Activated naive CD8-positive, alpha-beta T cell treated with anti-CD3 and anti-CD28 coated beads, Interleukin-2, amount 50 U/mL, for 24 hours (primary cell): ENCODE measurements around the gene SLC9A7.
A peak's percentile ranks its signal among the peaks of the same experiment; 100 is the strongest.
"Not testable (repeated sequence)": the region's sequence is repeated elsewhere in the genome, so short reads cannot be mapped to it uniquely, and the experiment has no call there.

ENCODE experiments used
- ATAC-seq: fragments of 150-1000 bp; cut with Tn5 transposase; one replicate; pipeline ENCODE4 v1.10.0; 2021
- DNase-seq: peaks from one replicate; pipeline ENCODE4 v3.0.0; 2021
- H3K27ac Mint-ChIP-seq: one replicate; pipeline ENCODE4 v1.8.0; 2021; ENCODE audit warnings: mild to moderate bottlenecking, mixed read lengths
- H3K27me3 Mint-ChIP-seq: one replicate; pipeline ENCODE4 v1.8.0; 2021; ENCODE audit warnings: mixed read lengths
- H3K36me3 Mint-ChIP-seq: one replicate; pipeline ENCODE4 v1.8.0; 2021; ENCODE audit warnings: low read depth, mixed read lengths
- H3K4me1 Mint-ChIP-seq: one replicate; pipeline ENCODE4 v1.8.0; 2021; ENCODE audit warnings: mixed read lengths
- H3K4me3 Mint-ChIP-seq: one replicate; pipeline ENCODE4 v1.8.0; 2021; ENCODE audit warnings: mild to moderate bottlenecking, moderate library complexity, mixed read lengths
- H3K9me3 Mint-ChIP-seq: one replicate; pipeline ENCODE4 v1.8.0; 2021; ENCODE audit warnings: mixed read lengths

SLC9A7 gene

GRCh38 chrX:46758956-46759644 is at the start of gene SLC9A7:
Gene SLC9A7, minus strand, starts transcription at chrX:46759118. Its CDS starts 89 bp downstream, at chrX:46759029.
- H3K27ac Mint-ChIP-seq = peak within 1 kb of the TSS; percentile 88
- H3K9me3 Mint-ChIP-seq = no peaks in the 10 kb centered on the region
- H3K4me3 Mint-ChIP-seq = peak within 1 kb of the TSS; percentile 91
- peak; percentile 82 for DNase-seq
- ATAC-seq = peak; percentile 85
- H3K36me3 Mint-ChIP-seq = no peaks in the 10 kb centered on the region
- peaks cover 32% of the 10 kb centered on the region for H3K4me1 Mint-ChIP-seq
- peaks cover 10% of the 10 kb centered on the region for H3K27me3 Mint-ChIP-seq

GRCh38 chrX:46805270-46805669 is 46.4 kb upstream of the SLC9A7 start:
- DNase-seq (no peak), ATAC-seq (no peak)
- Mint-ChIP-seq H3K4me1 (no peaks in the 10 kb centered on the region), H3K27me3 (peaks cover 3% of the 10 kb centered on the region), H3K9me3 (no peaks in the 10 kb centered on the region), H3K4me3 (no peak overlapping the region), H3K36me3 (no peaks in the 10 kb centered on the region), H3K27ac (no peak overlapping the region)

GRCh38 chrX:46803140-46803539 is 44.2 kb upstream of the SLC9A7 start:
- no peaks in the 10 kb centered on the region for H3K4me1 Mint-ChIP-seq
- peaks cover 3% of the 10 kb centered on the region for H3K27me3 Mint-ChIP-seq
- ATAC-seq (no peak), DNase-seq (no peak)
- no peaks in the 10 kb centered on the region for H3K36me3 Mint-ChIP-seq
- no peak overlapping the region for H3K4me3 Mint-ChIP-seq
- no peaks in the 10 kb centered on the region for H3K9me3 Mint-ChIP-seq
- no peak overlapping the region for H3K27ac Mint-ChIP-seq

GRCh38 chrX:46796574-46797191 is 37.8 kb upstream of the SLC9A7 start:
- H3K4me1 Mint-ChIP-seq = peaks cover 21% of the 10 kb centered on the region
- ATAC-seq = peak; percentile 71
- H3K27ac Mint-ChIP-seq = no peak overlapping the region
- DNase-seq = peak; percentile 74
- no peaks in the 10 kb centered on the region for H3K9me3 Mint-ChIP-seq
- no peak overlapping the region for H3K4me3 Mint-ChIP-seq
- H3K36me3 Mint-ChIP-seq = no peaks in the 10 kb centered on the region
- H3K27me3 Mint-ChIP-seq = peaks cover 3% of the 10 kb centered on the region

- Mint-ChIP-seq H3K27ac (peak overlapping the region; percentile 59), H3K9me3 (no peaks in the 10 kb centered on the region), H3K27me3 (no peaks in the 10 kb centered on the region), H3K4me3 (no peak overlapping the region), H3K36me3 (no peaks in the 10 kb centered on the region), H3K4me1 (peaks cover 21% of the 10 kb centered on the region)
- ATAC-seq (no peak), DNase-seq (no peak)
Measured at GRCh38 chrX:46793386-46794143, 34.6 kb upstream of the SLC9A7 start.

- Mint-ChIP-seq H3K4me3 (no peak overlapping the region), H3K4me1 (peaks cover 21% of the 10 kb centered on the region), H3K9me3 (no peaks in the 10 kb centered on the region), H3K27me3 (no peaks in the 10 kb centered on the region), H3K36me3 (no peaks in the 10 kb centered on the region), H3K27ac (peak overlapping the region; percentile 59)
- no peak for DNase-seq
- ATAC-seq = no peak
Measured at GRCh38 chrX:46792810-46793188, 33.9 kb upstream of the SLC9A7 start.

- H3K4me3 Mint-ChIP-seq = no peak overlapping the region
- no peaks in the 10 kb centered on the region for H3K36me3 Mint-ChIP-seq
- peaks cover 21% of the 10 kb centered on the region for H3K4me1 Mint-ChIP-seq
- no peaks in the 10 kb centered on the region for H3K9me3 Mint-ChIP-seq
- no peaks in the 10 kb centered on the region for H3K27me3 Mint-ChIP-seq
- ATAC-seq (peak; percentile 86), DNase-seq (no peak)
- H3K27ac Mint-ChIP-seq = peak overlapping the region; percentile 59
Measured at GRCh38 chrX:46791927-46792809, 33.2 kb upstream of the SLC9A7 start.

GRCh38 chrX:46788902-46789301 is 30.0 kb upstream of the SLC9A7 start:
- no peaks in the 10 kb centered on the region for H3K36me3 Mint-ChIP-seq
- H3K27me3 Mint-ChIP-seq = no peaks in the 10 kb centered on the region
- DNase-seq = no peak
- H3K27ac Mint-ChIP-seq = no peak overlapping the region
- no peak for ATAC-seq
- no peaks in the 10 kb centered on the region for H3K9me3 Mint-ChIP-seq
- peaks cover 21% of the 10 kb centered on the region for H3K4me1 Mint-ChIP-seq
- no peak overlapping the region for H3K4me3 Mint-ChIP-seq

- not testable (repeated sequence) for ATAC-seq, H3K4me1 Mint-ChIP-seq, H3K27ac Mint-ChIP-seq, H3K27me3 Mint-ChIP-seq, H3K9me3 Mint-ChIP-seq, DNase-seq, H3K4me3 Mint-ChIP-seq, H3K36me3 Mint-ChIP-seq
Measured at GRCh38 chrX:46784437-46784836, 25.5 kb upstream of the SLC9A7 start.

- Mint-ChIP-seq H3K36me3 (no peaks in the 10 kb centered on the region), H3K4me1 (peaks cover 13% of the 10 kb centered on the region), H3K9me3 (no peaks in the 10 kb centered on the region), H3K4me3 (no peak overlapping the region), H3K27me3 (no peaks in the 10 kb centered on the region), H3K27ac (no peak overlapping the region)
- DNase-seq (no peak), ATAC-seq (no peak)
Measured at GRCh38 chrX:46782034-46782433, 23.1 kb upstream of the SLC9A7 start.

GRCh38 chrX:46777971-46778810 is 19.3 kb upstream of the SLC9A7 start:
- ATAC-seq (no peak), DNase-seq (no peak)
- Mint-ChIP-seq H3K27ac (no peak overlapping the region), H3K4me1 (peaks cover 13% of the 10 kb centered on the region), H3K27me3 (no peaks in the 10 kb centered on the region), H3K9me3 (no peaks in the 10 kb centered on the region), H3K36me3 (no peaks in the 10 kb centered on the region), H3K4me3 (no peak overlapping the region)

GRCh38 chrX:46770817-46771163 is 11.9 kb upstream of the SLC9A7 start:
- DNase-seq = no peak
- H3K9me3 Mint-ChIP-seq = no peaks in the 10 kb centered on the region
- no peak for ATAC-seq
- H3K36me3 Mint-ChIP-seq = no peaks in the 10 kb centered on the region
- H3K4me3 Mint-ChIP-seq = no peak overlapping the region
- H3K4me1 Mint-ChIP-seq = no peaks in the 10 kb centered on the region
- H3K27ac Mint-ChIP-seq = no peak overlapping the region
- no peaks in the 10 kb centered on the region for H3K27me3 Mint-ChIP-seq

- Mint-ChIP-seq H3K4me3 (no peak overlapping the region), H3K9me3 (no peaks in the 10 kb centered on the region), H3K36me3 (no peaks in the 10 kb centered on the region), H3K27me3 (no peaks in the 10 kb centered on the region), H3K4me1 (no peaks in the 10 kb centered on the region), H3K27ac (no peak overlapping the region)
- ATAC-seq = no peak
- no peak for DNase-seq
Measured at GRCh38 chrX:46770000-46770816, 11.3 kb upstream of the SLC9A7 start.
